Peyer's patch (tissue), 4 donors: Measurements from ENCODE around the gene ARL4A. TPM values are rescaled to one million over a fixed set of nuclear protein-coding genes. Genes with fewer than 3 reads are reported as not detected.
A peak's percentile ranks its signal among the peaks of the same experiment; 100 is the strongest.
"Not testable (repeated sequence)": the region's sequence is repeated elsewhere in the genome, so short reads cannot be mapped to it uniquely, and the experiment has no call there.

Experiments
- DNase-seq, 3 donors: peaks; one replicate each; pipeline ENCODE4 v3.0.0-alpha.2; 2017 to 2019
- H3K27ac ChIP-seq, 4 donors: fragments of 200-600 bp; sonication (generic); one replicate each; pipeline ENCODE4 v1.5.1; 2016 to 2019
- H3K27me3 ChIP-seq, 2 donors: fragments of 200-600 bp; sonication (generic); one replicate each; pipeline ENCODE4 v1.5.1; 2019
- H3K36me3 ChIP-seq, 3 donors: fragments of 200-600 bp; sonication (generic); one replicate each; pipeline ENCODE4 v1.5.1; 2016 to 2019
- H3K4me1 ChIP-seq, 4 donors: fragments of 200-600 bp; sonication (generic); one replicate each; pipeline ENCODE4 v1.5.1; 2016 to 2019
- H3K4me3 ChIP-seq, 4 donors: fragments of 200-600 bp; sonication (generic); 1 replicate in 3 of 4; 2 replicates in 1 of 4; pipeline ENCODE4 v1.5.1; 2016 to 2019; ENCODE audit warnings: mild to moderate bottlenecking in 1 of 4
- H3K9me3 ChIP-seq, 4 donors: fragments of 200-600 bp; sonication (generic); one replicate each; pipeline ENCODE4 v1.5.1; 2016 to 2019; ENCODE audit warnings: mild to moderate bottlenecking in 1 of 4
- CTCF ChIP-seq, 6 experiments: fragments of 450-650 bp in 4 of 6; fragments of 200-600 bp in 2 of 6; sonication (generic) in 1 of 6; IDR thresholded peaks; one replicate each; pipeline ENCODE4 v1.5.1; 2017 to 2019; ENCODE audit warnings: antibody characterized with exemption in 6 of 6, mild to moderate bottlenecking in 3 of 6, moderate library complexity in 1 of 6
- POLR2A ChIP-seq, 2 donors: fragments of 450-650 bp; IDR thresholded peaks; one replicate each; pipeline ENCODE4 v1.5.1; 2017; ENCODE audit warnings: antibody characterized with exemption in 2 of 2, mild to moderate bottlenecking in 2 of 2, moderate library complexity in 2 of 2
- total RNA-seq, 4 donors: library from RNA; depleted of rRNA; stranded (reverse); fragments of >200 nt; gene quantifications; one replicate each; pipeline ENCODE4 v1.1.0, GENCODE V29; 2016

The ARL4A gene
- total RNA-seq, 4 donors from 2014 or later: 35.5 to 112 (median 85.6) TPM

GRCh38 chr7:12689451-12689850, 2.0 kb downstream of the ARL4A start:
- Histone ChIP-seq H3K4me3 (peak overlapping the region in 3 of 4 donors; percentile 17 to 83 (median 78)), H3K4me1 (no peaks in the 10 kb centered on the region), H3K36me3 (no peaks in the 10 kb centered on the region), H3K9me3 (no peaks in the 10 kb centered on the region), H3K27ac (peak overlapping the region in 2 of 4 donors; percentile 1 to 95), H3K27me3 (no peaks in the 10 kb centered on the region)
- no peak for DNase-seq
- no peak for TF ChIP-seq POLR2A (IDR thresholded peaks at IDR 0.05)
- no peak for TF ChIP-seq CTCF (IDR thresholded peaks at IDR 0.05)

GRCh38 chr7:12690041-12690878, 2.8 kb downstream of the ARL4A start:
- H3K27ac ChIP-seq: peak overlapping the region in 2 of 4 donors; percentile 1 to 4
- TF ChIP-seq CTCF (IDR thresholded peaks at IDR 0.05) (no peak), POLR2A (IDR thresholded peaks at IDR 0.05) (no peak)
- H3K9me3 ChIP-seq: no peaks in the 10 kb centered on the region
- H3K4me3 ChIP-seq: peak overlapping the region in 3 of 4 donors; percentile 12 to 83 (median 78)
- H3K4me1 ChIP-seq: no peaks in the 10 kb centered on the region
- H3K27me3 ChIP-seq: no peaks in the 10 kb centered on the region
- H3K36me3 ChIP-seq: no peaks in the 10 kb centered on the region
- DNase-seq: no peak

- not testable (repeated sequence) for H3K36me3 ChIP-seq, DNase-seq, H3K27me3 ChIP-seq, H3K4me1 ChIP-seq, H3K27ac ChIP-seq, H3K9me3 ChIP-seq
- H3K4me3 ChIP-seq: peak overlapping the region in 2 of 4 donors; percentile 24 to 83
Measured at GRCh38 chr7:12691388-12691787, 4.0 kb downstream of the ARL4A start.

- Histone ChIP-seq H3K27me3 (no peaks in the 10 kb centered on the region), H3K4me3 (peak overlapping the region in 2 of 4 donors; percentile 24 to 83), H3K27ac (peak overlapping the region in 1 of 4 donors; percentile 12), H3K36me3 (no peaks in the 10 kb centered on the region), H3K9me3 (no peaks in the 10 kb centered on the region), H3K4me1 (no peaks in the 10 kb centered on the region)
- no peak for TF ChIP-seq POLR2A (IDR thresholded peaks at IDR 0.05)
- no peak for DNase-seq
Measured at GRCh38 chr7:12692035-12692434, 4.6 kb downstream of the ARL4A start.

GRCh38 chr7:12692479-12693259, 5.2 kb downstream of the ARL4A start:
- Histone ChIP-seq H3K9me3 (no peaks in the 10 kb centered on the region), H3K36me3 (no peaks in the 10 kb centered on the region), H3K4me3 (peak overlapping the region in 2 of 4 donors; percentile 24 to 83), H3K27ac (peak overlapping the region in 1 of 4 donors; percentile 12), H3K27me3 (no peaks in the 10 kb centered on the region), H3K4me1 (no peaks in the 10 kb centered on the region)
- TF ChIP-seq CTCF (IDR thresholded peaks at IDR 0.05) (no peak), POLR2A (IDR thresholded peaks at IDR 0.05) (no peak)
- no peak for DNase-seq

- H3K27me3 ChIP-seq: no peaks in the 10 kb centered on the region
- H3K27ac ChIP-seq: no peak overlapping the region
- no peaks in the 10 kb centered on the region for H3K36me3 ChIP-seq
- DNase-seq: no peak
- no peak overlapping the region for H3K4me3 ChIP-seq
- no peak for TF ChIP-seq POLR2A (IDR thresholded peaks at IDR 0.05)
- TF ChIP-seq CTCF (IDR thresholded peaks at IDR 0.05): no peak
- no peaks in the 10 kb centered on the region for H3K9me3 ChIP-seq
- H3K4me1 ChIP-seq: no peaks in the 10 kb centered on the region
Measured at GRCh38 chr7:12694817-12695216, 7.4 kb downstream of the ARL4A start.
